ENCODE measurements around the gene IRS2. TPM values are rescaled to one million over a fixed set of nuclear protein-coding genes. Genes with fewer than 3 reads are reported as not detected.

The IRS2 gene
- total and polyA plus RNA-seq, 2 experiments from 2014 or later = 3.6 to 14.5 TPM

- TF ChIP-seq ZNF114 (CRISPR knock-in tag; IDR thresholded peaks at IDR 0.05) (no peak), NANOG (IDR thresholded peaks at IDR 0.05; ENCODE audit: borderline replicate concordance) (no peak), STAT1 (IDR thresholded peaks at IDR 0.05; ENCODE audit: unreplicated experiment) (no peak), JUNB (IDR thresholded peaks at IDR 0.05; ENCODE audit: unreplicated experiment) (no peak), EZH2phosphoT487 (IDR thresholded peaks at IDR 0.05; ENCODE audit: unreplicated experiment) (no peak), POLR2AphosphoS5 (IDR thresholded peaks at IDR 0.05; ENCODE audit: low read depth) (no peak), ZNF331 (CRISPR knock-in tag; IDR thresholded peaks at IDR 0.05; ENCODE audit: low read depth) (no peak)
Observed at GRCh38 chr13:109771926-109772325, 14.5 kb downstream of the IRS2 start (continued).

GRCh38 chr13:109770436-109770835, 15.9 kb downstream of the IRS2 start:
- H3K4me3 ChIP-seq = no peak overlapping the region
- H3K27ac ChIP-seq (ENCODE audit: low read depth) = no peak overlapping the region
- no peak for TF ChIP-seq EZH2 (IDR thresholded peaks at IDR 0.05; ENCODE audit: low read depth, unreplicated experiment)
- TF ChIP-seq CREB1 (CRISPR knock-in tag; IDR thresholded peaks at IDR 0.05; ENCODE audit: low read depth) = no peak
- TF ChIP-seq REST (IDR thresholded peaks at IDR 0.05; ENCODE audit: unreplicated experiment) = no peak
- TF ChIP-seq ZNF462 (CRISPR knock-in tag; IDR thresholded peaks at IDR 0.05) = no peak
- TF ChIP-seq NANOG (IDR thresholded peaks at IDR 0.05; ENCODE audit: borderline replicate concordance) = no peak
- TF ChIP-seq POLR2AphosphoS5 (IDR thresholded peaks at IDR 0.05; ENCODE audit: low read depth) = no peak
- no peak for TF ChIP-seq JUNB (IDR thresholded peaks at IDR 0.05; ENCODE audit: unreplicated experiment)
- ATAC-seq = no peak
- H4K20me1 ChIP-seq (replicated peaks; ENCODE audit: insufficient read depth) = peaks cover 25% of the 10 kb centered on the region
- no peak overlapping the region for H3K4me2 ChIP-seq
- Mint-ChIP-seq H3K4me1 (peaks cover 25% of the 10 kb centered on the region), H3K27me3 (ENCODE audit: insufficient read depth, low read depth, poor library complexity) (peaks cover 5% of the 10 kb centered on the region), H3K36me3 (ENCODE audit: low read depth) (peaks cover 25% of the 10 kb centered on the region), H3K4me3 (no peak overlapping the region), H3K27ac (no peak overlapping the region), H3K9me3 (no peaks in the 10 kb centered on the region)
- H3K27me3 ChIP-seq (ENCODE audit: insufficient read depth) = no peaks in the 10 kb centered on the region
- H2AFZ ChIP-seq = no peak overlapping the region
- no peaks in the 10 kb centered on the region for H3K36me3 ChIP-seq (ENCODE audit: insufficient read depth)
- DNase-seq (ENCODE audit: low spot score) = no peak
- H3K4me1 ChIP-seq (ENCODE audit: insufficient read depth) = peaks cover 7% of the 10 kb centered on the region; the same call in 1 of the 2 replicates
- peaks cover 82% of the 10 kb centered on the region for H3K79me2 ChIP-seq (replicated peaks; ENCODE audit: insufficient read depth)
- no peaks in the 10 kb centered on the region for H3F3A ChIP-seq (replicated peaks; ENCODE audit: low read depth)
- H3K9me2 ChIP-seq (ENCODE audit: insufficient read depth) = no peaks in the 10 kb centered on the region

All from GM23338 (cell line).